Panc1 (cell line): Measurements from ENCODE around the gene LMF1.

Experiments used
- CTCF ChIP-seq: fragments of 450-650 bp; IDR thresholded peaks from 2 replicates; pipeline ENCODE4 v1.5.1; 2017; ENCODE audit warnings: mild to moderate bottlenecking
- TCF7L2 ChIP-seq: IDR thresholded peaks from 2 replicates; pipeline ENCODE4 v1.6.1; 2011; ENCODE audit warnings: mild to moderate bottlenecking, low read depth, low read length, inconsistent platforms

DNA sequence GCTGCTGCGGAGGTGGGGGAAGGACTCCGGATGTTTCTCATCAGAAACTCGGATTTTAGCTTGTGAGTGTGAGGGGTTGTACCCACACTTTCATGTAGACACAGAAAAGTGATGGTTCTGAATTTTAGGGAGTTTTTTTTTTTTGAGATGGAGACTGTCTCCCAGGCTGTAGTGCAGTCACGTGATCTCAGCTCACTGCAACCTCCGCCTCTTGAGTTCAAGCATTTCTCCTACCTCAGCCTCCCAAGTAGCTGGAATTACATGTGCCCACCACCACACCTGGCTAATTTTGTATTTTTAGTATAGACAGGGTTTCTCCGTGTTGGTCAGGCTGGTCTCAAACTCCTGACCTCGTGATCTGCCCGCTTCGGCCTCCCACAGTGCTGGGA is 147.9 kb downstream of the LMF1 start:
- TF ChIP-seq CTCF (no peak), TCF7L2 (no peak)
